ENCODE results near the gene LSM2.

- no peak for TF ChIP-seq CTCF (IDR thresholded peaks at IDR 0.05)
- TF ChIP-seq EZH2 (IDR thresholded peaks at IDR 0.05; ENCODE audit: borderline replicate concordance, insufficient read depth, low read depth, low read length, poor library complexity, severe bottlenecking) = no peak
Measured at GRCh38 chr6:31771992-31772358, 34.8 kb downstream of the LSM2 start.
